ENCODE data around the gene NOS3. TPM values are rescaled to one million over a fixed set of nuclear protein-coding genes. Genes with fewer than 3 reads are reported as not detected.
A peak's percentile ranks its signal among the peaks of the same experiment; 100 is the strongest.

NOS3 gene
- total and polyA plus RNA-seq, 9 of the 15 experiments (the other 6 are each of a cell fraction or from before 2014, with no cell fraction given): 1.1 to 121 (median 23.6) TPM

DNA sequence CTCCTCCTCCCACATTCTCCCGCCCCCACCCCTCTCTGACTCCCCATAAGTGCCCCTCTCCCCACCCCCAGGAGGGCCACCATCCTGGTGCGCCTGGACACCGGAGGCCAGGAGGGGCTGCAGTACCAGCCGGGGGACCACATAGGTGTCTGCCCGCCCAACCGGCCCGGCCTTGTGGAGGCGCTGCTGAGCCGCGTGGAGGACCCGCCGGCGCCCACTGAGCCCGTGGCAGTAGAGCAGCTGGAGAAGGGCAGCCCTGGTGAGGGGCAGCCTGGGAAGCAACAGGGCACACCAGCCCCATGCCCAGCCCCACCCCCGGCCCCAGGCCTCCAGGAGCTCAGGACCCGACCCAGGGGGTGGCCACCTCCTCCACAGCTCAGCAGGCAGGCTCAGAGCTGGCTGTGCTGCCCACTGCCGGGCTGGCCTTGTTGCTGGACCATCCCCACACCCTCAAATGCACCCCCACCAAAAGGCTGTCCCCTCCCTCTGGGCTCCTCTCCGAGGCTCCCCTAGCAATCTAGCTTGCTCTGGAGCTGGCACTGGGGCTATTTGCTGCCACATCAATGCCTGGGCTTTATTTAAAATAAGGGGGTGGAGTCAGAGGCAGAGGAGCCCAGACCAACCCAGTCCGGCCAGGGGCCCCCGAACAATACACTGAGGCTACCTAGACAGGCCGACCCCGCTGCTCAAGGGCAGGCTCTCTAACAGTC, 18.7 kb downstream of the NOS3 start (continued):
- TF ChIP-seq ZNF830 (CRISPR knock-in tag; IDR thresholded peaks at IDR 0.05) (0 out of 2 replicates have a peak, but pooled peaks have one; percentile 68), BCL6 (CRISPR knock-in tag; IDR thresholded peaks at IDR 0.05) (no peak), ZNF384 (IDR thresholded peaks at IDR 0.05; ENCODE audit: low read depth, low read length) (no peak), ARID2 (IDR thresholded peaks at IDR 0.05) (no peak), ZNF766 (CRISPR knock-in tag; conservative IDR thresholded peaks at IDR 0.05) (no peak)
- TF ChIP-seq, protein P1, sequence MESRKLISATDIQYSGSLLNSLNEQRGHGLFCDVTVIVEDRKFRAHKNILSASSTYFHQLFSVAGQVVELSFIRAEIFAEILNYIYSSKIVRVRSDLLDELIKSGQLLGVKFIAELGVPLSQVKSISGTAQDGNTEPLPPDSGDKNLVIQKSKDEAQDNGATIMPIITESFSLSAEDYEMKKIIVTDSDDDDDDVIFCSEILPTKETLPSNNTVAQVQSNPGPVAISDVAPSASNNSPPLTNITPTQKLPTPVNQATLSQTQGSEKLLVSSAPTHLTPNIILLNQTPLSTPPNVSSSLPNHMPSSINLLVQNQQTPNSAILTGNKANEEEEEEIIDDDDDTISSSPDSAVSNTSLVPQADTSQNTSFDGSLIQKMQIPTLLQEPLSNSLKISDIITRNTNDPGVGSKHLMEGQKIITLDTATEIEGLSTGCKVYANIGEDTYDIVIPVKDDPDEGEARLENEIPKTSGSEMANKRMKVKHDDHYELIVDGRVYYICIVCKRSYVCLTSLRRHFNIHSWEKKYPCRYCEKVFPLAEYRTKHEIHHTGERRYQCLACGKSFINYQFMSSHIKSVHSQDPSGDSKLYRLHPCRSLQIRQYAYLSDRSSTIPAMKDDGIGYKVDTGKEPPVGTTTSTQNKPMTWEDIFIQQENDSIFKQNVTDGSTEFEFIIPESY (CRISPR knock-in tag; IDR thresholded peaks at IDR 0.05): no peak
- TF ChIP-seq, protein P2, sequence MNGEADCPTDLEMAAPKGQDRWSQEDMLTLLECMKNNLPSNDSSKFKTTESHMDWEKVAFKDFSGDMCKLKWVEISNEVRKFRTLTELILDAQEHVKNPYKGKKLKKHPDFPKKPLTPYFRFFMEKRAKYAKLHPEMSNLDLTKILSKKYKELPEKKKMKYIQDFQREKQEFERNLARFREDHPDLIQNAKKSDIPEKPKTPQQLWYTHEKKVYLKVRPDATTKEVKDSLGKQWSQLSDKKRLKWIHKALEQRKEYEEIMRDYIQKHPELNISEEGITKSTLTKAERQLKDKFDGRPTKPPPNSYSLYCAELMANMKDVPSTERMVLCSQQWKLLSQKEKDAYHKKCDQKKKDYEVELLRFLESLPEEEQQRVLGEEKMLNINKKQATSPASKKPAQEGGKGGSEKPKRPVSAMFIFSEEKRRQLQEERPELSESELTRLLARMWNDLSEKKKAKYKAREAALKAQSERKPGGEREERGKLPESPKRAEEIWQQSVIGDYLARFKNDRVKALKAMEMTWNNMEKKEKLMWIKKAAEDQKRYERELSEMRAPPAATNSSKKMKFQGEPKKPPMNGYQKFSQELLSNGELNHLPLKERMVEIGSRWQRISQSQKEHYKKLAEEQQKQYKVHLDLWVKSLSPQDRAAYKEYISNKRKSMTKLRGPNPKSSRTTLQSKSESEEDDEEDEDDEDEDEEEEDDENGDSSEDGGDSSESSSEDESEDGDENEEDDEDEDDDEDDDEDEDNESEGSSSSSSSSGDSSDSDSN (IDR thresholded peaks at IDR 0.05; ENCODE audit: borderline replicate concordance in 1 of 2, low read depth in 2 of 2, low read length in 2 of 2): no peak
- TF ChIP-seq, protein P3, sequence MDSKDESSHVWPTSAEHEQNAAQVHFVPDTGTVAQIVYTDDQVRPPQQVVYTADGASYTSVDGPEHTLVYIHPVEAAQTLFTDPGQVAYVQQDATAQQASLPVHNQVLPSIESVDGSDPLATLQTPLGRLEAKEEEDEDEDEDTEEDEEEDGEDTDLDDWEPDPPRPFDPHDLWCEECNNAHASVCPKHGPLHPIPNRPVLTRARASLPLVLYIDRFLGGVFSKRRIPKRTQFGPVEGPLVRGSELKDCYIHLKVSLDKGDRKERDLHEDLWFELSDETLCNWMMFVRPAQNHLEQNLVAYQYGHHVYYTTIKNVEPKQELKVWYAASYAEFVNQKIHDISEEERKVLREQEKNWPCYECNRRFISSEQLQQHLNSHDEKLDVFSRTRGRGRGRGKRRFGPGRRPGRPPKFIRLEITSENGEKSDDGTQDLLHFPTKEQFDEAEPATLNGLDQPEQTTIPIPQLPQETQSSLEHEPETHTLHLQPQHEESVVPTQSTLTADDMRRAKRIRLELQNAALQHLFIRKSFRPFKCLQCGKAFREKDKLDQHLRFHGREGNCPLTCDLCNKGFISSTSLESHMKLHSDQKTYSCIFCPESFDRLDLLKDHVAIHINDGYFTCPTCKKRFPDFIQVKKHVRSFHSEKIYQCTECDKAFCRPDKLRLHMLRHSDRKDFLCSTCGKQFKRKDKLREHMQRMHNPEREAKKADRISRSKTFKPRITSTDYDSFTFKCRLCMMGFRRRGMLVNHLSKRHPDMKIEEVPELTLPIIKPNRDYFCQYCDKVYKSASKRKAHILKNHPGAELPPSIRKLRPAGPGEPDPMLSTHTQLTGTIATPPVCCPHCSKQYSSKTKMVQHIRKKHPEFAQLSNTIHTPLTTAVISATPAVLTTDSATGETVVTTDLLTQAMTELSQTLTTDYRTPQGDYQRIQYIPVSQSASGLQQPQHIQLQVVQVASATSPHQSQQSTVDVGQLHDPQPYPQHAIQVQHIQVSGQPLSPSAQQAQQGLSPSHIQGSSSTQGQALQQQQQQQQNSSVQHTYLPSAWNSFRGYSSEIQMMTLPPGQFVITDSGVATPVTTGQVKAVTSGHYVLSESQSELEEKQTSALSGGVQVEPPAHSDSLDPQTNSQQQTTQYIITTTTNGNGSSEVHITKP (IDR thresholded peaks at IDR 0.05; ENCODE audit: partially characterized antibody): no peak
- TF ChIP-seq, protein P4, sequence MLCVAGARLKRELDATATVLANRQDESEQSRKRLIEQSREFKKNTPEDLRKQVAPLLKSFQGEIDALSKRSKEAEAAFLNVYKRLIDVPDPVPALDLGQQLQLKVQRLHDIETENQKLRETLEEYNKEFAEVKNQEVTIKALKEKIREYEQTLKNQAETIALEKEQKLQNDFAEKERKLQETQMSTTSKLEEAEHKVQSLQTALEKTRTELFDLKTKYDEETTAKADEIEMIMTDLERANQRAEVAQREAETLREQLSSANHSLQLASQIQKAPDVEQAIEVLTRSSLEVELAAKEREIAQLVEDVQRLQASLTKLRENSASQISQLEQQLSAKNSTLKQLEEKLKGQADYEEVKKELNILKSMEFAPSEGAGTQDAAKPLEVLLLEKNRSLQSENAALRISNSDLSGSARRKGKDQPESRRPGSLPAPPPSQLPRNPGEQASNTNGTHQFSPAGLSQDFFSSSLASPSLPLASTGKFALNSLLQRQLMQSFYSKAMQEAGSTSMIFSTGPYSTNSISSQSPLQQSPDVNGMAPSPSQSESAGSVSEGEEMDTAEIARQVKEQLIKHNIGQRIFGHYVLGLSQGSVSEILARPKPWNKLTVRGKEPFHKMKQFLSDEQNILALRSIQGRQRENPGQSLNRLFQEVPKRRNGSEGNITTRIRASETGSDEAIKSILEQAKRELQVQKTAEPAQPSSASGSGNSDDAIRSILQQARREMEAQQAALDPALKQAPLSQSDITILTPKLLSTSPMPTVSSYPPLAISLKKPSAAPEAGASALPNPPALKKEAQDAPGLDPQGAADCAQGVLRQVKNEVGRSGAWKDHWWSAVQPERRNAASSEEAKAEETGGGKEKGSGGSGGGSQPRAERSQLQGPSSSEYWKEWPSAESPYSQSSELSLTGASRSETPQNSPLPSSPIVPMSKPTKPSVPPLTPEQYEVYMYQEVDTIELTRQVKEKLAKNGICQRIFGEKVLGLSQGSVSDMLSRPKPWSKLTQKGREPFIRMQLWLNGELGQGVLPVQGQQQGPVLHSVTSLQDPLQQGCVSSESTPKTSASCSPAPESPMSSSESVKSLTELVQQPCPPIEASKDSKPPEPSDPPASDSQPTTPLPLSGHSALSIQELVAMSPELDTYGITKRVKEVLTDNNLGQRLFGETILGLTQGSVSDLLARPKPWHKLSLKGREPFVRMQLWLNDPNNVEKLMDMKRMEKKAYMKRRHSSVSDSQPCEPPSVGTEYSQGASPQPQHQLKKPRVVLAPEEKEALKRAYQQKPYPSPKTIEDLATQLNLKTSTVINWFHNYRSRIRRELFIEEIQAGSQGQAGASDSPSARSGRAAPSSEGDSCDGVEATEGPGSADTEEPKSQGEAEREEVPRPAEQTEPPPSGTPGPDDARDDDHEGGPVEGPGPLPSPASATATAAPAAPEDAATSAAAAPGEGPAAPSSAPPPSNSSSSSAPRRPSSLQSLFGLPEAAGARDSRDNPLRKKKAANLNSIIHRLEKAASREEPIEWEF (CRISPR knock-in tag; IDR thresholded peaks at IDR 0.05): no peak

Measured in K562 (cell line).